ENCODE data around the gene WDR35.
"Not testable (repeated sequence)": the region's sequence is repeated elsewhere in the genome, so short reads cannot be mapped to it uniquely, and the experiment has no call there.

Gene WDR35

GRCh38 chr2:19933351-19933981, 56.4 kb downstream of the WDR35 start:
- DNase-seq, result no peak

GRCh38 chr2:19932928-19933327, 57.0 kb downstream of the WDR35 start:
- no peak for DNase-seq

DNA sequence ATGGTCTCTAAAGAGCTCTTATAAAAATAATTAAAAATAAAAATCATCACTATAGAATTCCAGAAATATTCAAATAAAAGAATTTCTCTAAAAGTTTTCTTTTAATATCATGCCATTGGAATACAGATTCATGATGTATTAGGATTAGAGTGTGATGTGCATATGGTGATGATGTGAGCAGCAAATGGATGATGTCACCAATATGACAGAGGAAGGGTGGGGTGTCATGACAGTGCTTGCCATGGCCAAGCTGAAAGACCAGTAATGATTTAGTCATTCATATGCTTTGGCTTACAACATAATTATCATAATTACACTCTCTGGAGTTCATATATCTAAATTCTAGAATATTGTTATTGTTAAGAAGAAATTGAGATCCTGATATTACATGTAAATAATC, 60.7 kb downstream of the WDR35 start:
- DNase-seq, result no peak

DNA sequence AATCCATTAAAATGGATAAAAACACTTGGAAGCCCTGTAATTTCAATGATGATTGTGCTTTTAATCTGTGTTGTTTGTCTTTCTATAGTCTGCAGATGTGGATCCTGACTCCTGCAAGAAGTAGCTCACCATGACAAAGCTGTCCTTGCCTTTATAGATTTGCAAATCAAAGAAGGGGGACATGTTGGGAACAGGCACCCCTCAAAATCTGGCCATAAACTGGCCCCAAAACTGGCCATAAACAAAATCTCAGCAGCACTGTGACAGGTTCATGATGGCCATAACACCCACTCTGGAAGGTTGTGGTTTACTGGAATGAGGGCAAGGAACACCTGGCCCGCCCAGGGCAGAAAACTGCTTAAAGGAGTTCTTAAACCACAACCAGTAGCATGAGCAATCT, 62.1 kb downstream of the WDR35 start:
- not testable (repeated sequence) for DNase-seq

DNA sequence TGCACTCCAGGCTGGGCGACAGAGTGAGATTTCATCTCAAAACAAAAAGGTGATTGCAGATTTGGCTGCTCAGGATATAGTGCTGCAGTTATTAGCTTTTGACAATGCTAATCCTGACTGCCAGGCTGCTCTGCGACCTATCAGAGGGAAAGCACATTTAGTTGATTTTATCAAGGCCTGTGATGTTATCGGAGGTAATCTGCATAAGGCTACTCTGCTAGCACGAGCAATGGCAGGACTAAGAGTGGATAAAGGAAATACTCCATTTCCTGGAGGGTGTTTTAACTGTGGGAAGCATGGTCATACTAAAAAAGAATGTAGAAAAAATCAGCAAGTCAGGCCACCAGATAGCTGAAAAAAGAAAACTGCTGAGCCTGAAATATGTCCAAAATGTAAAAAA, 65.4 kb downstream of the WDR35 start:
- DNase-seq, result not testable (repeated sequence)

GRCh38 chr2:19922188-19922587, 67.7 kb downstream of the WDR35 start:
- DNase-seq, result not testable (repeated sequence)

DNA sequence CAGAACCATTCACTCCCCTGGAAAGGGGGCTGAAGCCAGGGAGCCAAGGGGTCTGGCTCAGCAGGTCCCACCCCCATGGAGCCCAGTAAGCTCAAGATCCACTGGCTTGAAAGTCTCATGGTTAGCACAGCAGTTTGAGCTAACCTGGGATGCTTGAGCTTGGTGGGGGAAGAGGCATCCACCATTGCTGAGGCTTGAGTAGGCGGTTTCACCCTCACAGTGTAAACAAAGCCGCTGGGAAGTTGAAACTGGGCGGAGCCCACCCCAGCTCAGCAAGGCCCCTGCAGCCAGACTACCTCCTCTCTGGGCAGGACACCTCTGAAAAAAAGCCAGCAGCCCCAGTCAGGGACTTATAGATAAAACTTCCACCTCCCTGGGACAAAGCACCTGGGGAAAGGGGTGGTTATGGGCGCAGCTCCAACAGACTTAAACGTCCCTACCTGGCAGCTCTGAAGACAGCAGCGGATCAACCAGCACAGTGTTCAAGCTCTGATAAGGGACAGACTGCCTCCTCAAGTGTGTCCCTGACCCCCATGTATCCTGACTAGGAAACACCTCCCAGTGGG, 73.4 kb downstream of the WDR35 start:
- DNase-seq, result no peak

GRCh38 chr2:19914266-19914975, 75.5 kb downstream of the WDR35 start:
- no peak for DNase-seq

GRCh38 chr2:19911808-19912509, 77.9 kb downstream of the WDR35 start:
- DNase-seq, result no peak

DNA sequence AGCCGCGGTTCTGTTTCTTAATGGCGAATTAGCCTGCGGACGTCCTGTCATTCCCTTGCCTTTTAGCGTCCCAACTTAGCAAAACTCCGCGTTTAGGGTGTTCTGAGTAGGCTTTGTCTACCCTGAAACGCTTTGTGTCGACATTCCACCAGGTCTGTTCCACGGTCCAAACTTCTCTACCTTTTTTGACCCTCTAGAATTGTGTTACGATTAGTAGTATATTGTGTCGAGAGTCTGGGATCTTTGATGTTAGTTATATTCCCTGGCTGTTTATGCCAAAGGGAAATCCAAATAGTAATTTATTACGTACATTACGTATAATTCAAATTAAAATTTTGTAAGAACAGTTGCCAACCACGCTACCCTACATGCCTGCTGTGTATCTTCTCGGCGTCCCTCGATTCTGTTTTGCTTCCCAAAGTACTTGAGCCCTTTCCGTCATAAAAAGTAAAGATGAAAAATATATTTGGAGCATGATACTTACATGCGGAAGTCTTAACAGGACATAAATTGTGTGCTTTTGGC, 87.6 kb downstream of the WDR35 start:
- DNase-seq, result no peak

- DNase-seq, result peak; percentile 98
Measured at GRCh38 chr2:19901442-19902215, 88.3 kb downstream of the WDR35 start, which contains the start of gene TTC32. TTC32 (minus strand) TSS chr2:19901983; CDS start chr2:19901854, 129 bp downstream.

GRCh38 chr2:19900931-19901441, 88.9 kb downstream of the WDR35 start:
- DNase-seq, result no peak

GRCh38 chr2:19899985-19900930, 89.6 kb downstream of the WDR35 start:
- DNase-seq, result no peak

DNA sequence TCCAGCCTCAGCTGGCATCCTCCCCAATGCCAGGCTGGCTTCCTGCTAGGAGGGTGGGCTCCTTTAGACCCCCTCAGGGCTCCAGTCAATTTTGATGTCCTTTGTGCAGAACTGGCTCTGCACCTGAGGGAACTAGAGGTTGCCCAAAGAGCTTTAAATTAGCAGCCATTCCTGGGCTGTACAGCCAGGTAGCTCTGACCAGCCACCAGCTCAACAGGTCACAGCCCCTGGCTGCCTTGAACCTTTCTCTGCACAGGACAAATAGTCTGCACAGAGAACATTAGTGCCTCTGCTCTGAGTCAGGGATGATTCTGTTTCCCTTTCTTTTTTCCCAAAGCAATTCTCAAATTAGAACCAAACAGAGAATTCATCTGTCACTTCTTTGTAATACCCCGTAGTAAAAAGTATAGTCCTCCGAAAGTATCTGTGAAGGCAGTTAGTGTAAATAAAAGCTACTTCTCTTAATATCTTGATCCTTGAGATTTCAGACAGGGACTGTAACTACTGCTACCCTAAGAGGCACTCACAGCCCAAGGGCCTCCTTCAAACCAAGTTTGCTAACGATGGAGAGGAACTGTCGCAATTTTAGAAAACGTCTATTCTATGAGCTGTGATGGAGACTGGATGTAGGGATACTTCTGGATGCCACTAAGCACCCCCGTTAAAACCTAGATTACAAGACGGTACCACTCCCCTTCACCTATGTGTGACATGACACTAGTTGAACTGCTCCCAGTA, 91.1 kb downstream of the WDR35 start:
- DNase-seq, result no peak

GRCh38 chr2:19897623-19898245, 92.2 kb downstream of the WDR35 start:
- no peak for DNase-seq

DNA sequence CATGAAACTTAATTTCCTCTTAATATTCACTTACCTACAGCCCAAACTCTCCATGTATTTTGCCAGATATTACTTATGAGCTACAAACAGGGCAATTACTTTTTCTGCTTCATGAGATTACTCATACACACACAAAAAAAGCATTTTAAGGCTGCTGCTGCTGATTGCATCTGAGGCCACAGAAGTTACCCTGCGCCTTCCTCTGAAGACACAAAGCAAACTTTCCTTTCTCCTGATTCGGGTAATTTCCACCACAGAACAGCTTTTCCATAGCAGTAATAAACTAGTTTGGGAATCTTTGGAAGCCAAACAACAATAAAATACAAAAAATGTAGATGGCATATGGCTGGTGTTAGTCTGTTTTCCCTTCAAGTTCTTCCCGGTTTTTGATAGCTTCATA, 94.4 kb downstream of the WDR35 start:
- DNase-seq, result no peak

GRCh38 chr2:19894134-19894792, 95.6 kb downstream of the WDR35 start:
- DNase-seq, result no peak

DNA sequence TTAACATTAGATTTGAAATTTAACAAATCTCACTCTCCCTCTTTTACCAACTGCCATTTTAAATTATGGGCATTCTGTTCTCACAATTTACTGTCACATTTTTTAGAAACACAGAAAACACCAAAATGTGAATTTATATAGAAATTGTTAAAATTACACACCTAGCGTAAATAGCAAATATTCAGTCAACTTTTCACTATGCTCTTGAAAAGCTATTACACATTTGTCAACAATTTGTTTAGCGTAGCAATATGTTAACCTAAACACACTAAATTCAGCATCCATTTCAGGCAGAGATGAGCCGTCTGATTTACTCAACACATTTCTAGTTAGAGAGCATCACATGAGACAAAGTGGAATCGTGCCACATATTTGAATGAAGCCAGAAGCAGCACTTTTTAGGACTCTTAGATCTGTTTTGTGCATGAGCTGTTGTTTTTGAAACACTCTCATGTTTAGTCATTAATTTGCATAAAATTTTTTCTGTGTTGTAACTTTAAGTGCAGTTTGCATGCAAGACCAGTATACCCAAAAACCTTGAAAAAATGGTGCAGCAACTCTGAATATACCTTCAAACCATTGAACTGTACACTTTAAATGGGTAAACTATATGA, 96.3 kb downstream of the WDR35 start:
- DNase-seq, result no peak

DNA sequence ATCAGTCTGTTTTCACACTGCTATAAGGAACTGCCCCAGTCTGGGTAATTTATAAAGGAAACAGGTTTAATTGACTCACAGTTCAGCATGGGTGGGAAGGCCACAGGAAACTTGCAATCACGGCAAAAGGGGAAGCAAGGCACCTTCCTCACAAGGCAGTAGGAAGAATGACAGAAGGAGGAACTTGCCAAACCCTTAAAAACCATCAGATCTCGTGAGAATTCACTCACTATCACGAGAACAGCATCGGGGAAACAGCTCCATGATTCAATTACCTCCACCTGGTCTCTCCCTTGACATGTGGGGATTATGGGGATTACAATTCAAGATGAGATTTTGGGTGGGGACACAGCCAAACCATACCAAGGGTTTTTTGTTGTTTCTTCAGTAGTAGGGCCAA, 97.9 kb downstream of the WDR35 start:
- not testable (repeated sequence) for DNase-seq
